Measurements from ENCODE around the gene OR11H12.
"Not testable (repeated sequence)": the region's sequence is repeated elsewhere in the genome, so short reads cannot be mapped to it uniquely, and the experiment has no call there.

OR11H12 gene

DNA sequence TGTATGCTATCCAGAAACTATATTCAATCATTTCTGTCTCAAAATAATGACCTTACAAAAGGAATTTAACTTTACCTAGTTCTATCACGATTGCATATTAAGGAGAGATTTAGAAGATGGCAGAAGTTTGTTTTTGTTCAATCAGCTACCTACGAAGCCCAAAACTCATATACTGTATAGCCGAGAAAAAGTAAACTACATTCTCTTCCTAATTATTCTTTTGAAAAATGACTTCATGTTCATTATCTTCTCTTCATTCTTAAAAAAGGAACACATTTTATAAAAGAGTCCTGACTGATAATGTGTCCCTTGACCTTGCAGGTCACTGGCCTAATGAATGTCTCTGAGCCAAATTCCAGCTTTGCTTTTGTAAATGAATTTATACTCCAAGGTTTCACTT, at the start of gene OR11H12:
OR11H12 (plus strand) TSS at position 301 of the 400 bp plus-strand sequence; CDS start at position 301, 0 bp downstream.
- not testable (repeated sequence) for DNase-seq

DNA sequence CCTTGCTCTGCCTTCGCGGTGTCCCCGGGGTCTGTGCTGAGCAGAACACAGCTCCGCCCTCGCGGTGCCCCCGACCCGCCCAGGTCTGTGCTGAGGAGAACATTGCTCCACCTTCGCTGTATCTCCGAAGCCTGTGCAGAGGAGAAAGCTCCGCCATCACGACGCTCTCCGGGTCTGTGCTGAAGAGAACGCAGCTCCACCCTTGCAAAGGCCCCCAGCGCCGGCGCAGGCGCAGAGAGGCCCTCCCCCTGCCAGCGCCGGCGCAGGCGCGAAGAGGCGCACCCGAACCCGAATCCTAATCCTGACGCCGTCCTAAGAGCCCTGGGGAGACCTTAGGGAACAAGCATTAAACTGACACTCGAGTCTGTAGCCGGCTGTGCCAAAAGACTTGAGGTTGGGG, 18.0 kb upstream of the OR11H12 start:
- not testable (repeated sequence) for DNase-seq

DNA sequence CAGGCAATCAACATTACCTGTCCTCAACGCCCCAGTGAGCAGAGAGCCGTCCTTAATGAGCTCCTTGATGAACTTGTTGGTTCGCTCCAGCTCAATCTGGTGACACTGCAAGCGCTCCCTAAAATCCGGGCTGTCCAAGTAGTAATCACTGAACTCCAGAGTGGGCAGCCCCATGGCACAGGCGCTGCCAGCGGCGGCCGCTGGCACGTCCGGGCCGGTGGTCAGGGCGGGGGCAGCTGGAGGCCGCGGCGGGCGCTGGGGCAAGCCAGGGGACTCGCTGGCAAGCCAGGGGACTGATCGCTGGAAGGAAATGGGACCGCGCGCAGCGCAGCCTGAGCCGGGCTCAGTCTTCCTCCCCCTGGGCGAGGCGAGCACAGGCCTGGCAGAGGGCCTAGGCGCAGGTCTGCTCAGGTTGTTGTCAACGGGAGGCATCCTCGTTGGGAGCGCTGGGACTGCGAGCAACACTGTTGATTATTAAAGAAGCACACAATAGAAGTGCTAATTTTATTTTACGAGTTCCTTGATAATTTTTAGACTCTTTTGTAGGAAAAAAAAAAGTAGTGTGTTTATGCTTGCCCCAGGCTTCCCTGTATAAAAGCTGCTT, 25.8 kb downstream of the OR11H12 start:
- DNase-seq = not testable (repeated sequence)

DNA sequence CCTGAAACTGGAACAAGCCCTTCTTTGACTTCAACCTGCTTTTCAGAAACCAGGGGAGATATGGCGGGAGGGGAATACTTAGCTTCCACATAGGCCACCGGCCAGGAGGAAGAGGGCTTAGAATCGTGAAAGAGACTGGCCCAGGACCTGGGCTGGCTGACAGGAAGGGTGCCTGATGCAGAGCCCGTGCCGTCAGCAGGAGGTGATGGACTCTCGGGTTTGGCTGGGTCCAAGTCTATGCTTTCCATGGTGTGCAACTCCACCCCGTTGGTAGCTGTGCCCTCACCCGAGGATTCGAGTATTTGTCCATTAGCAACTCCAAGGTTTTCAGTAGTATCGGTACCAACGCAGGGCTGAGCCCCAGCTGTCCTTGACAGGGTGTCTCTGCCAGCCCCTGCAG, 35.1 kb downstream of the OR11H12 start:
- not testable (repeated sequence) for DNase-seq

DNA sequence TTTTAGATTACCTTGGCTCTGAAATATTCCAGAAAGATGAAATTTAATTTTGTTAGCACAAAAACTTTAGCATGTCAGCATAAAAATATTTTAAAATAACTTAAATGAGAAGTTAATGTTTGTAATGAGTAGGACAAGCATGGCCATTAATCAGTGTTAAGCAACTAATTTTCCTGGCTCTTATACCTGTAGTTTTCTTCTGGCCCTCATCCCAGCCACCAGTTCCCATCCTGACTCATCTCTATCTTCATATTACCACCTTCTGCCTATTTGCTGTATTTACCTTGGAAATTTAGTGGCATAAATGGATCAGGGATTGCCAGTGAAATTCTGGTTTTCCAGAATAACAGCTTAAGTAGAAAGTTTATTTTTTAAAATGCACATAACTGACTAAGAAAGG, 37.1 kb downstream of the OR11H12 start:
- DNase-seq = not testable (repeated sequence)

DNA sequence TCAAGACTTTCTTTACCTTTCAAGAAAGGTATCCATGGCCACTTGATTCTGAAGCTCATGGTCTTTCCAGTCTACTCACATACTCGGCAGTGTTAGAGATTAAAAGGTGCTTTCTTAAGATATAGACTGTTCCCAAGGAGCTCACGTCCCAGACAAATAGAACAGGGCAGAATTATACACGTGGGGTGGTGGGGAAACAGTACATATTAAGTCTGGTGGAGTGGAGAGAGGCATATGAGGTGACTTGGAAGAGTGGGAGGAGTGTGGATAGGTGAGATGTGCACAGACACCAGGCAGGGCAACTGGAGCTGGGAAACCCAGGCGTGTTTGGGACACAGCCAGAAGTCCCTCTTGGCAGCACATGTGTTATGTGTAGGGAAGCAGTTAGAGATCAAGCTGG, 37.9 kb downstream of the OR11H12 start:
- DNase-seq = not testable (repeated sequence)

GRCh38 chr14:18646075-18646730, 45.3 kb downstream of the OR11H12 start:
- DNase-seq = not testable (repeated sequence)

Measured in activated CD4-positive, alpha-beta T cell treated with anti-CD3 and anti-CD28 coated beads, Interleukin-2, amount 50 U/mL, for 1 hour (primary cell).